Gastroesophageal sphincter (tissue), 4 donors: ENCODE results near the gene MYRIP. TPM values are rescaled to one million over a fixed set of nuclear protein-coding genes. Genes with fewer than 3 reads are reported as not detected.
A peak's percentile ranks its signal among the peaks of the same experiment; 100 is the strongest.

ENCODE experiments used
- ATAC-seq: fragments of 150-250 bp; one replicate; pipeline ENCODE4 v1.9.1; 2016; ENCODE audit warnings: mild to moderate bottlenecking, moderate library complexity
- H3K27ac ChIP-seq, 4 donors: fragments of 200-600 bp; sonication (generic) in 3 of 4; 1 replicate in 3 of 4; 2 replicates in 1 of 4; pipeline ENCODE4 v1.5.1; 2016 to 2019
- H3K27me3 ChIP-seq: fragments of 200-600 bp; sonication (generic); one replicate; pipeline ENCODE4 v1.5.1; 2019
- H3K36me3 ChIP-seq, 2 donors: fragments of 200-600 bp; sonication (generic); one replicate each; pipeline ENCODE4 v1.5.1; 2019; ENCODE audit warnings: control low read depth in 1 of 2
- H3K4me1 ChIP-seq, 3 donors: fragments of 200-600 bp; sonication (generic); 1 replicate in 2 of 3; 2 replicates in 1 of 3; pipeline ENCODE4 v1.5.1; 2016 to 2019; ENCODE audit warnings: control low read depth in 2 of 3
- H3K4me3 ChIP-seq, 2 donors: fragments of 200-600 bp; sonication (generic); one replicate each; pipeline ENCODE4 v1.5.1; 2019; ENCODE audit warnings: mild to moderate bottlenecking in 1 of 2, moderate library complexity in 1 of 2
- H3K9me3 ChIP-seq, 3 donors: fragments of 200-600 bp; sonication (generic); one replicate each; pipeline ENCODE4 v1.5.1; 2017 to 2019; ENCODE audit warnings: control low read depth in 2 of 3
- CTCF ChIP-seq, 4 experiments: fragments of 200-600 bp in 2 of 4; fragments of 450-650 bp in 2 of 4; sonication (generic) in 1 of 4; IDR thresholded peaks; one replicate each; pipeline ENCODE4 v1.5.1; 2017 to 2019; ENCODE audit warnings: antibody characterized with exemption in 4 of 4, mild to moderate bottlenecking in 2 of 4, moderate library complexity in 2 of 4
- EP300 ChIP-seq: sonication (generic); formaldehyde crosslinking; IDR thresholded peaks from one replicate; pipeline ENCODE4 v1.6.1; 2017; ENCODE audit warnings: antibody characterized with exemption, mild to moderate bottlenecking
- POLR2A ChIP-seq, 2 donors: fragments of 450-650 bp; IDR thresholded peaks; one replicate each; pipeline ENCODE4 v1.6.1; 2017; ENCODE audit warnings: antibody characterized with exemption in 2 of 2, mild to moderate bottlenecking in 2 of 2, moderate library complexity in 1 of 2
- POLR2AphosphoS5 ChIP-seq: sonication (generic); formaldehyde crosslinking; IDR thresholded peaks from one replicate; pipeline ENCODE4 v1.6.1; 2017; ENCODE audit warnings: antibody characterized with exemption
- WGBS, 2 donors: methylation state at CpG; one replicate each; pipeline ENCODE4 v1.1.5; 2018; ENCODE audit warnings: low coverage in 1 of 2; 5-methylcytosine and 5-hydroxymethylcytosine counted together
- total RNA-seq, 4 donors: library from RNA; depleted of rRNA; stranded (reverse); fragments of >200 nt; gene quantifications; one replicate each; pipeline ENCODE4 v1.1.0, GENCODE V29; 2016

MYRIP gene
- total RNA-seq, 4 donors from 2014 or later = 3.7 to 6.4 (median 5.0) TPM

- no peaks in the 10 kb centered on the region for H3K4me1 ChIP-seq
- no peak for ATAC-seq
- H3K4me3 ChIP-seq = no peak overlapping the region
- H3K27ac ChIP-seq = no peak overlapping the region
- no peaks in the 10 kb centered on the region for H3K36me3 ChIP-seq
- H3K9me3 ChIP-seq = no peaks in the 10 kb centered on the region
- WGBS, 2 donors = 70 to 83% methylated on average over 1 of the region's 1 CpG
- TF ChIP-seq POLR2A (IDR thresholded peaks at IDR 0.05) = no peak
- TF ChIP-seq CTCF (IDR thresholded peaks at IDR 0.05) = no peak
- TF ChIP-seq EP300 = no peak
- no peak for TF ChIP-seq POLR2AphosphoS5
- H3K27me3 ChIP-seq = no peaks in the 10 kb centered on the region
Measured at GRCh38 chr3:40108643-40109042, 299.2 kb downstream of the MYRIP start.

- no peak overlapping the region for H3K4me3 ChIP-seq
- no peaks in the 10 kb centered on the region for H3K9me3 ChIP-seq
- H3K4me1 ChIP-seq = no peaks in the 10 kb centered on the region
- no peaks in the 10 kb centered on the region for H3K27me3 ChIP-seq
- ATAC-seq = no peak
- H3K27ac ChIP-seq = no peak overlapping the region
- TF ChIP-seq EP300 = no peak
- no peak for TF ChIP-seq POLR2AphosphoS5
- TF ChIP-seq CTCF (IDR thresholded peaks at IDR 0.05) = no peak
- no peak for TF ChIP-seq POLR2A (IDR thresholded peaks at IDR 0.05)
- H3K36me3 ChIP-seq = no peaks in the 10 kb centered on the region
Measured at GRCh38 chr3:40109641-40110490, 300.5 kb downstream of the MYRIP start.

- Histone ChIP-seq H3K9me3 (no peaks in the 10 kb centered on the region), H3K27ac (peak overlapping the region in 1 of 4 donors; percentile 33), H3K4me3 (no peak overlapping the region), H3K36me3 (no peaks in the 10 kb centered on the region), H3K4me1 (no peaks in the 10 kb centered on the region), H3K27me3 (no peaks in the 10 kb centered on the region)
- ATAC-seq = no peak
- 41 to 52% methylated on average over 3 to 7 of the region's 9 CpGs for WGBS, 2 donors
- TF ChIP-seq POLR2A (IDR thresholded peaks at IDR 0.05) (no peak), EP300 (no peak), CTCF (IDR thresholded peaks at IDR 0.05) (no peak), POLR2AphosphoS5 (no peak)
Measured at GRCh38 chr3:40116478-40117177, 307.2 kb downstream of the MYRIP start.

GRCh38 chr3:40118091-40118490 is 308.7 kb downstream of the MYRIP start:
- no peaks in the 10 kb centered on the region for H3K27me3 ChIP-seq
- H3K27ac ChIP-seq = no peak overlapping the region
- ATAC-seq = no peak
- H3K4me3 ChIP-seq = no peak overlapping the region
- no peaks in the 10 kb centered on the region for H3K36me3 ChIP-seq
- no peaks in the 10 kb centered on the region for H3K9me3 ChIP-seq
- WGBS, 2 donors = 61 to 100% methylated on average over 2 of the region's 2 CpGs
- H3K4me1 ChIP-seq = no peaks in the 10 kb centered on the region
- no peak for TF ChIP-seq CTCF (IDR thresholded peaks at IDR 0.05)
- no peak for TF ChIP-seq POLR2AphosphoS5
- TF ChIP-seq EP300 = no peak
- no peak for TF ChIP-seq POLR2A (IDR thresholded peaks at IDR 0.05)
